Activated CD8-positive, alpha-beta memory T cell treated with anti-CD3 and anti-CD28 coated beads, Interleukin-2, amount 50 U/mL, for 4 hours (primary cell): Measurements from ENCODE around the gene SCO2.

Experiments
- DNase-seq: peaks from one replicate; pipeline ENCODE4 v3.0.0-alpha.2; 2020

Gene SCO2

DNA sequence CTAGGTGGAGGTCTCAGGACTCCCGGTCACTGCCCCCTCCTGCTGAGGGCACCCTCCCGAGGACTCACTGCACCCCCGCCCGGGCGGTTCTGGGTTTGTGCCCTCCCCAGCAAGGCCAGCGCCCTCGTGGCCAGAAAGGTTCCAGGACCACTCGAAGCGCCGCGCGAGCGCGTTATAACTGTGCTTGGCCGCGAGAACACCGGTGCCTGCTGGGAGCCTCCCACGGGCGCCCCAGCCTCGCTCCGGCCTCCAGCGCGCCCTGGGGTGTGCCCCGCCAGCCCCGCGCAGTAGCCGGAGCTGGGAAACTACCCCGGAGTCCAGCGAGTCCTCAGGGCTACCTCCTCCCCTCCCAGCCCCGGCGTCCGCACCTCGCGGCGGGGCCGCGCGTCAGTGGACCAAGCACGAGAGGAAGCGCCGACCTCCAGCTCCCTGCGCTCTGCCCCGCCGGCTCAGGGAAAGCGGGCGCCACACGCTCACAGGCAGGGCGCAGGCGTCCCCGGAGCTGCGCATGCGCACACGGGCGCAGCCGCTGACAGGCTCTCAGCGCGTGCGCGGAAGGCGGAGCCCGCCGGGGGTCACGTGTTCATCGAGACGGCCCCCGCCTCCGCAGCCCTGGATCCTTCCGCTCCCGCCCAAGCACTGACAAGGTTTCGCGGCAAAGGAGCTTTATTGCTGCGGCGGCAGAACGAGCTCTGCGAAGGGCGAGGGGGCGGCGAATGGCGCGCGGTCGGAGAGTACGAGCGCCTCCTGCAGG lies at the start of gene SCO2:
Gene SCO2 (minus strand): TSS at position 495 of the 754 bp plus-strand sequence. CDS start 1,187 bp downstream, outside the sequence.
- peak; percentile 98 for DNase-seq

GRCh38 chr22:50574383-50574755 lies 49.0 kb upstream of the SCO2 start:
- no peak for DNase-seq

GRCh38 chr22:50573491-50574382 lies 48.3 kb upstream of the SCO2 start:
- no peak for DNase-seq

- no peak for DNase-seq
Observed at GRCh38 chr22:50572965-50573364, 47.6 kb upstream of the SCO2 start.

GRCh38 chr22:50571264-50572175 lies 46.1 kb upstream of the SCO2 start:
- DNase-seq = no peak

GRCh38 chr22:50570861-50571260 lies 45.5 kb upstream of the SCO2 start:
- DNase-seq = no peak

GRCh38 chr22:50569896-50570535 lies 44.6 kb upstream of the SCO2 start:
- DNase-seq = no peak

DNA sequence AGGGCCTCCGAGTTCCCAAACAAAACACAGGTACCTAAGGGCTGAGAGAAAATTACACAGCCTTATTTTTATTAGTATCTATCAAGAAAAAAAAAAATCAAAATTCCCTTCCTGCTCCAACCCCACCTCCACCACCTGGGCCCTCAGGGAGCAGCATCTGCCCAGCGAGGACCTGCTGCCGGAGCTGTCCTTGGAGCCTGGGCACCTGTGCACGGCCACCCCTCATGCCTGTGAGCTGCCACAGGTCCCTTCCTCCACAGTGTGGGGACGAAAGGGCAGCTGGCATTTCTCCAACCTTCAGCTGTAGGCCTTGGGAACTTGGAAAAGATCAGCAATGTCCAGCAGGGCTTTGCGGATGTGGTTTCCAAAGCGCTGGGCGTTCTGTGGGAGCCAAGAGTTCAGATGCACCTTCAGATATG lies 43.7 kb upstream of the SCO2 start:
- DNase-seq = no peak

GRCh38 chr22:50568626-50569025 lies 43.2 kb upstream of the SCO2 start:
- DNase-seq = no peak

- no peak for DNase-seq
Observed at GRCh38 chr22:50567721-50568252, 42.4 kb upstream of the SCO2 start.

DNA sequence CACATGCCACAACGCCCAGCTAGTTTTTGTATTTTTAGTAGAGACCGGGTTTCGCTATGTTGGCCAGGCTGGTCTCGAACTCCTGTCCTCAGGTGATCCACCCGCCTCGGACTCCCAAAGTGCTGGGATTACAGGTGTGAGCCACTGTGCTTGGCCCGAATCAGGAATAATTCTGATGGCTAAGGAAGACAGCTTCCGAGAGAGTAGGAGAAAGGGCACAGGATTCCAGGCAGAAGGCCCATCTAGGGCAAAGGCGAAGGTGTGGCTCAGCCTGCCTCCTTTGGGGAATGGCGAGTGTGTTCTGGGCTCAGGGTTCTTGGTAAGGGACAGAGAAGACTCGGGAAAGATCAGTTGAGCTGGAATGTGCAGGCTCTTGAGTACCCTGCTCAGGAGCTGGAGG lies 38.9 kb upstream of the SCO2 start:
- no peak for DNase-seq

DNA sequence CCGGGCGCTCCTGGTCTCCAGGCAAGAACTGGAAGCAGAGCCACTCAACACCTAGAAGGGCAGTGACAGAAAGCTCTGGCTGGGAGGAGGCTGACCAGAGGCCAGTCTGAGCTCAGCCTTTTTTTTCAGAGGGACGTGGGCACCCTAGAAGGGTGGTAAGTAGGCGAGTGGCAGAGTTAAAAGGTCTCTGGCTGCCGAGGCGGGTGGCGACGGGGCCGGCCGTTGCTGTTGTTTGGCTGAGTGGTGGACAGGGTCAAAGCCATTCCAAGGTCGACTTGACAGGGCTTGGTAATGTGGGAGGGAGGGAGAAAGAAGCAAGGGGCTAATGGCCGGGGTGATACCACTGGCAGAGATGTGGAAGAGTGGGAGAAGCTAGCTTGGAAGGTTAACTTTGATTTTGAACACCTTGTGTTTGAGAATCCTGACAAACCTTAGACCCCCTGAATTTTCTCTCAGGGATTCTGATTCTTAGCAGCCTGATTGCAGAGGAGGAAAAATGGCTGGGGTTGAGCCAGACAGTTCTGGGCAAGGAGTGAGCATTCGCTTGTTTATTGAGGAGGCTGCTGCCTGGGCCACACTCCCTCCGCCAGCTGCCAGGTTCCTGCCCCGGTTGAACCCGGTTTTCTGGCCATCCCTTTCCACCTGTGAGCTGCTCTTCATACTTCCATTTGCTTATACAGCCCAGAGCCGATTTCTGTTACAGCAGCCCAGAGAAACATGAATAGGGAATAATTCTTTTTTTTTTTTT lies 38.2 kb upstream of the SCO2 start:
- DNase-seq = no peak

- DNase-seq = peak; percentile 97
Observed at GRCh38 chr22:50562523-50563412, 37.4 kb upstream of the SCO2 start, which contains the start of gene SYCE3. Gene SYCE3 (minus strand): TSS chr22:50562919. CDS start chr22:50556405, 6,514 bp downstream.

DNA sequence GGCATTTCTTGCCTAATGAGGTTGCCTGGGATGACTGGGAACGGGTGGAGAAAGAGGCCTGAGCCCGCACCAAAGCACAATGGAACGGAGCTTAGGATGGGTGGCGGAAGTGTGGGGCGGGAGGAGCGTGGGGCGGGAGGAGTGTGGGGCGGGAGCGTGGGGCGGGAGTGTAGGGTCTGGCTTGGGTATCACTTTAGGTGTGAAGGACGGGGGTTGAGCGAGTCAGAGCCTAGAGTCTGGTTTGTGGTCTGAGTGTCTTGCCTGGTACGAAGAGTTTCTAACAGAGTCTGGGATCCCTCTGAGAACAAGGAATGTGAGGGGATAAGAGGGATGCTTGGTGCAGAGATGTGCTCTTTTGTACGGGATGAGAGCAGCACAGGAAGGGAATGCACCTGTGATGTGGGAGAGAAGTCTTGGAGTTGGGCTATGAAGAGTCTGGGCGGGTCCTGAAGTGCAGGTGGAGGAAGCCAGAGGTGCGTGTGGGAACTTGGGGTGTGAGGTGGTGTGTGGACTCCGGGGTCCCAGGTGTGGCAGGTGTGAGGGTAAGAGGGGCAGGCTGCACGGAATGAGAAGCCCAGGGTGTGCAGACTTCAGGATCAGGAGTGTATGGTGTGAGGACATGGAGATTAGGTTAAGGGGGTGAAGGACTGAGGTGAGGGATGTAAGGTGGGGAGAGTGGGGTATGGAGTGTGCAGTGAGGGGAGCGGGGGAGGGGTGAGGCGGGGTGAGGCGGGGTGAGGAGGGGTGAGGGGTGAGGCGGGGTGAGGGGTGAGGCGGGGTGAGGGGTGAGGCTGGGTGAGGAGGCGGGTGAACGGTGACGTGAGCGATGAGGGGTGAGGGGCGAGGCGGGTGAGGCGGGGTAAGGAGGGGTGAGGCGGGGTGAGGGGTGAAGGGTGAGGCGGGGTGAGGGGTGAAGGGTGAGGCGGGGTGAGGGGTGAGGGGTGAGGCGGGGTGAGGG lies 36.3 kb upstream of the SCO2 start:
- no peak for DNase-seq

DNA sequence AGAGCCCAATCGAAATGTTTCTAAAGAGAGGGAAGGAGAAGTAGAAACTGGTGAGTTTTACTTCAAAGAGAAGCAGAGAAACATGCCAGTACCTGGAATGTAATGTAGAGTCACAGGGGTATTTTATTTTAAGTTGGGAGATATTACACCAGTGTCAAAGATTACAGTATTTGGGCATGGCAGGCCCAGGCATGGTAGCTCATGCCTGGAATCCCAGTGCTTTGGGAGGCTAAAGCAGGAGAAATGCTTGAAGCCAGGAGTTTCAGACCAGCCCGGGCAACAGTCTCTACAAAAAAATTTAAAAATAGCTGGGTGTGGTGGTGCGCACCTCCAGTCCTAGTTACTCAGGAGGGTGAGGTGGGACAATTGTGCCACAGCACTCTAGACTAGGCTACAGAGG lies 34.6 kb upstream of the SCO2 start:
- DNase-seq = no peak

GRCh38 chr22:50556703-50557102 lies 31.3 kb upstream of the SCO2 start:
- no peak for DNase-seq

DNA sequence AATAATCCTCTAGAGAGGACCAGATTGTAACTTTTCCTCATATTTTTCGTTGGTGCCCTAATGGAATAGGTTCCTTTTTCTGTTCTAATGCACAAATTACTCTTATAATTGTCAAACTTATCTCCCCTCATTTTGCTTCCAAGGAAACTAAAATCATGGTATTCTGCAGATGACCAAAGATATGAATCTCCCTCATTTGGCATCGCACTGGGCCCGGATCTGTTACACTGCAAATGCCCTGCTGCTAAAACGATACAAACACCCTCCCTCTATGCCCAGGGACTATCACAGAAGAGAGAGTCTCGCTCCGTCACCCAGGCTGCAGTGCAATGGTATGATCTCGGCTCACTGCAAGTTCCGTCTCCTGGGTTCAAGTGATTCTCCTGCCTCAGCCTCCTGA lies 27.9 kb upstream of the SCO2 start:
- no peak for DNase-seq

DNA sequence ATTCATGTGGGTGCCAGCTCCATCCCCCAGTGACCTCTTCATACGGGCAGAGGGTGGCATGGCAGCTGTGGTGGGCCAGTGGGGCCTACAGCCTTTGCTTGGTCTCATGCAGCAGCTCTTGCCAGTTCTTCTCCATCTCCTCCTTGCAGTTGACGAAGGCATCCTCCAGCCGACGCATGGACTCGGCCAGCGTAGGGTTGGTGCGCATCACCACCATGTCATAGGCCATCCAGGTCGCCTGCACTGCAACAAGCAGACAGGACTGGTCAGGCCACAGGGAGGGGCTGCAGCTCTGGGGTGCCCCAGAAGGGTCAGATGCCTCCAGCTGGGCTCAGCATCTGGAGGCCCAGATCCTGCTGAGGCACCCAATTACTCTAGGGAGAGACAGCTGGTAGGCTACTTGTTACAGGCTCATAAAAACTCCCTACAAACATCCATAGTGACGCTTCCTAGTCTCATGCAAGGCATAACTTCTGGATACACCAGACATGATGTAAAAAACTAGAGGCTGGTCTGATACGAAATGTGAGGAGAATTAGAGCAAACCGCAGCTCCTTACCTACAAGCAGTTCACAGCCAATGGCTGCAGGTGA lies 25.9 kb upstream of the SCO2 start:
- no peak for DNase-seq

- DNase-seq = no peak
Observed at GRCh38 chr22:50550395-50550794, 25.0 kb upstream of the SCO2 start.
